GM19467 (cell line): ENCODE data around the gene RGS7BP.

ENCODE experiments used
- ATAC-seq: cut with Tn5 transposase; IDR thresholded peaks from one replicate; pipeline ENCODE4 v1.9.1; 2021; ENCODE audit warnings: mild to moderate bottlenecking, moderate library complexity; ENCODE audit not compliant: unreplicated experiment

RGS7BP gene

GRCh38 chr5:64628901-64629300 is 123.1 kb downstream of the RGS7BP start:
- no peak for ATAC-seq

GRCh38 chr5:64629841-64630240 is 124.0 kb downstream of the RGS7BP start:
- no peak for ATAC-seq

GRCh38 chr5:64632251-64632650 is 126.4 kb downstream of the RGS7BP start:
- no peak for ATAC-seq

- no peak for ATAC-seq
Measured at GRCh38 chr5:64634997-64635686, 129.3 kb downstream of the RGS7BP start.

- no peak for ATAC-seq
Measured at GRCh38 chr5:64637144-64637543, 131.3 kb downstream of the RGS7BP start.

GRCh38 chr5:64637837-64638443 is 132.1 kb downstream of the RGS7BP start:
- ATAC-seq = no peak

- no peak for ATAC-seq
Measured at GRCh38 chr5:64644831-64645230, 139.0 kb downstream of the RGS7BP start.

- no peak for ATAC-seq
Measured at GRCh38 chr5:64646169-64646568, 140.4 kb downstream of the RGS7BP start.

GRCh38 chr5:64649512-64649911 is 143.7 kb downstream of the RGS7BP start:
- ATAC-seq = no peak

- no peak for ATAC-seq
Measured at GRCh38 chr5:64653766-64654560, 148.1 kb downstream of the RGS7BP start.

- ATAC-seq = no peak
Measured at GRCh38 chr5:64654561-64654938, 148.7 kb downstream of the RGS7BP start.

- ATAC-seq = no peak
Measured at GRCh38 chr5:64655596-64655995, 149.8 kb downstream of the RGS7BP start.

- no peak for ATAC-seq
Measured at GRCh38 chr5:64659289-64659688, 153.5 kb downstream of the RGS7BP start.
